RWPE1 (cell line): ENCODE measurements around the gene CFAP20.
"Not testable (repeated sequence)": the region's sequence is repeated elsewhere in the genome, so short reads cannot be mapped to it uniquely, and the experiment has no call there.

ENCODE experiments used
- CTCF ChIA-PET: fragments of 350-600 bp; sonication (Branson Sonifier 250); formaldehyde crosslinking; extraction: SDS; loops from one replicate; lab custom pipeline; 2021; lab: Yijun Ruan, JAX
- POLR2A ChIA-PET: fragments of 400-600 bp; formaldehyde crosslinking; extraction: SDS; loops from one replicate; lab custom pipeline; 2020; ENCODE audit warnings: antibody characterized with exemption; ENCODE audit not compliant: low non-redundant PET; lab: Yijun Ruan, JAX
- DNase-seq: peaks from one replicate; pipeline ENCODE4 v3.0.0; 2012; ENCODE audit warnings: low spot score
- H3K27ac ChIP-seq: fragments of 450-650 bp; 2 replicates; pipeline ENCODE4 v1.5.1; 2017
- TF ChIP-seq, protein P1 (sequence below): fragments of 450-650 bp; conservative IDR thresholded peaks from 2 replicates; pipeline ENCODE4 v1.5.1; 2017; ENCODE audit warnings: low read depth, mild to moderate bottlenecking

CFAP20 gene

GRCh38 chr16:58077796-58078195 lies 51.4 kb downstream of the CFAP20 start:
- H3K27ac ChIP-seq = no peak overlapping the region
- no peak for DNase-seq
- CTCF ChIA-PET = interaction anchor here (0.7 kb wide), 1 partner anchor 109 kb away, joined by 3 read pairs; no protein-coding TSS in a partner anchor
- POLR2A ChIA-PET = no interaction called here
- TF ChIP-seq, protein P1, sequence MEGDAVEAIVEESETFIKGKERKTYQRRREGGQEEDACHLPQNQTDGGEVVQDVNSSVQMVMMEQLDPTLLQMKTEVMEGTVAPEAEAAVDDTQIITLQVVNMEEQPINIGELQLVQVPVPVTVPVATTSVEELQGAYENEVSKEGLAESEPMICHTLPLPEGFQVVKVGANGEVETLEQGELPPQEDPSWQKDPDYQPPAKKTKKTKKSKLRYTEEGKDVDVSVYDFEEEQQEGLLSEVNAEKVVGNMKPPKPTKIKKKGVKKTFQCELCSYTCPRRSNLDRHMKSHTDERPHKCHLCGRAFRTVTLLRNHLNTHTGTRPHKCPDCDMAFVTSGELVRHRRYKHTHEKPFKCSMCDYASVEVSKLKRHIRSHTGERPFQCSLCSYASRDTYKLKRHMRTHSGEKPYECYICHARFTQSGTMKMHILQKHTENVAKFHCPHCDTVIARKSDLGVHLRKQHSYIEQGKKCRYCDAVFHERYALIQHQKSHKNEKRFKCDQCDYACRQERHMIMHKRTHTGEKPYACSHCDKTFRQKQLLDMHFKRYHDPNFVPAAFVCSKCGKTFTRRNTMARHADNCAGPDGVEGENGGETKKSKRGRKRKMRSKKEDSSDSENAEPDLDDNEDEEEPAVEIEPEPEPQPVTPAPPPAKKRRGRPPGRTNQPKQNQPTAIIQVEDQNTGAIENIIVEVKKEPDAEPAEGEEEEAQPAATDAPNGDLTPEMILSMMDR = no peak

DNA sequence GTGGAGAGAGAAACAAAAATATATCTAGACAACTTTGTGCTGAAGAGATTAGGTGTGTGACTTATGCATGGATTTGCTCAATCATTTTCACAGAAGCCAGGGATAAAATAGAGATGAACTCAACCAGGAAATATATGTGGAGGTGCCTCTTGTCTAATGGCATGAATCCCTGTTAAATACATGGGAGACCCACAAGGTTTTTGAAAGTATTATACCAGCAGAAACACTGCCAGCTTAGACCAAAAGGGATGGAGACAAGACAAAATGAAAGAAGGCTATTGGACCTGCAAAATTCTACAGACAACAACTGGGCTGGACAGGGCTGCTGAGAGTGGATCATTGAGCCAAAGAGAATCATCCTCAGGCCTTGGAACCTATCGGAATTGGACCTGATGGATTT lies 52.7 kb downstream of the CFAP20 start:
- TF ChIP-seq, protein P1 = no peak
- POLR2A ChIA-PET = no interaction called here
- no peak overlapping the region for H3K27ac ChIP-seq
- DNase-seq = no peak
- CTCF ChIA-PET = no interaction called here

- DNase-seq = no peak
- H3K27ac ChIP-seq = no peak overlapping the region
- CTCF ChIA-PET = no interaction called here
- TF ChIP-seq, protein P1 = no peak
- POLR2A ChIA-PET = no interaction called here
Observed at GRCh38 chr16:58074657-58075056, 54.5 kb downstream of the CFAP20 start.

- POLR2A ChIA-PET, DNase-seq, H3K27ac ChIP-seq, CTCF ChIA-PET: not testable (repeated sequence)
Observed at GRCh38 chr16:58073086-58073485, 56.1 kb downstream of the CFAP20 start.

DNA sequence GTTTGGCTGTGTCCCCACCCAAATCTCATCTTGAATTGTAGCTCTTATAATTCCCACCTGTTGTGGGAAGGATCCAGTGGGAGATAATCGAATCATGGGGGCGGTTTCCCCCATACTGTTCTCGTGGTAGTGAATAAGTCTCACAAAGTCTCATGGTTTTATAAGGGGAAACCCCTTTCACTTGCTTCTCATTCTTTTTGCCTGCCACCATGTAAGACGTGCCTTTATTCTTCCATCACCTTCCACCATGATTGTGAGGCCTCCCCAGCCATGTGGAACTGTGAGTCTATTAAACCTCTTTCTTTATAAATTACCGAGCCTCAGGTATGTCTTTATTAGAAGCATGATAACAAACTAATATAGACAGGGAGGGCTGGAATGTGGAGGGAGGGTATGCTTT lies 57.0 kb downstream of the CFAP20 start:
- POLR2A ChIA-PET, DNase-seq, H3K27ac ChIP-seq, CTCF ChIA-PET: not testable (repeated sequence)

DNA sequence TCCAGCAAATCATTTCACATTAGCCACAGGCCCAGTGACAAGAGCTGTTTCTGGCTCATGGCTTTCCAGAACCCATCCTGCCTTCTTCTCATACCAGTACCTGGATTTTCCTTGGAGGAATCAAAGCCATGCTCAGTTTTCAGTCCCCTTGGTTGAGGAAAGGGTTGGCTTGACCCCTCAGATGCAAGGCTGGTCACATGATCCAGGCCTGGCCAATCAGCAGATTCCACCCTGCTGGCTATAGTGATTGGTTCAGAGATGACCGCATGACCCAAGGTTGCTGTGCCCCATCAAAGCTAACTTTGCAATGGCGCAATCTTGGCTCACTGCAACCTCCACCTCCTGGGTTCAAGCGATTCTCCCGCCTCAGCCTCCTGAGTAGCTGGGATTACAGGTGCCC lies 58.6 kb downstream of the CFAP20 start:
- no peak overlapping the region for H3K27ac ChIP-seq
- ChIA-PET POLR2A (no interaction called here), CTCF (interaction anchor here (0.8 kb wide), 1 partner anchor 51 kb away, joined by 3 read pairs; no protein-coding TSS in a partner anchor)
- no peak for DNase-seq
- TF ChIP-seq, protein P1 = no peak
